Brain microvascular endothelial cell (primary cell): Measurements from ENCODE around the gene CRYL1.

Experiments used
- DNase-seq: peaks from one replicate; pipeline ENCODE4 v3.0.0-alpha.2; 2020
- H3K27ac ChIP-seq: fragments of 250-450 bp; sonication (Bioruptor Pico); 2 replicates; pipeline ENCODE4 v1.5.1; 2020; ENCODE audit warnings: mild to moderate bottlenecking, moderate library complexity
- H3K27me3 ChIP-seq: fragments of 250-450 bp; sonication (Bioruptor Pico); replicated peaks from 2 replicates; pipeline ENCODE4 v1.5.1; 2020; ENCODE audit warnings: mild to moderate bottlenecking
- H3K36me3 ChIP-seq: fragments of 250-450 bp; sonication (Bioruptor Pico); replicated peaks from 2 replicates; pipeline ENCODE4 v1.5.1; 2020; ENCODE audit warnings: mild to moderate bottlenecking
- H3K4me3 ChIP-seq: 2 replicates; pipeline ENCODE4 v1.5.1; 2011; ENCODE audit warnings: low read depth, mild to moderate bottlenecking, control low read depth, low read length, moderate library complexity
- in situ Hi-C: cut with HindIII; loops from 2 replicates; pipeline ENCODE4 v1.10.0; 2017; ENCODE audit warnings: low sequenced_read_pairs, low pct_ligation_motif_present
- TF ChIP-seq, protein P1 (sequence below): IDR thresholded peaks from 2 replicates; pipeline ENCODE4 v1.5.1; 2011; ENCODE audit warnings: low read depth, mild to moderate bottlenecking, moderate library complexity, low read length, control low read depth, inconsistent platforms; ENCODE audit errors: missing control alignments

CRYL1 gene

DNA sequence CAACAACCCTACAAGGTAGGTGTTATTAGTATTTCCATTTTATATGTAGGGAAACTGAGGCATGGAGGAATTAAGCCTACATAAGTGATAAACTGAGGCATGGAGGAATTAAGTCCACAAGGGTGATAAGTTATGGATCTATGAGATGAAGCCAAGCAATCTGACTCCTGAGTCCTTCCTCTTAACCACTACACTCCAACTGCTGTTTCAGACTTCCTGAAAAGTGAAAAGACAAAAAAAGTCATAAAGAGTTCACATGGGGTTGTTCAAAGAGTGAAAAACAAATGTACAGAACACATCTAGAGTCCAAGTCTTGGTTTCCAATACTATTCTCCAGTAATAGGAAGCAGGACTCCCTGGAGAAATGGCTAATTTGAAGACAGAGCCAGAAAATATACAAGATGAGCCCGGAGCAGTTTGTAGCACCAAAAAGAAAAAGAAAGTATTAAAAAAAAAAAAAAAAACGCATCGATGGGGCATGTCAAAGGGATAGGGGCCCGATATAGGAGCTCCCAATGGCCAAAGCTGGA is 12.1 kb downstream of the CRYL1 start:
- in situ Hi-C loops = no loop called here
- no peaks in the 10 kb centered on the region for H3K27me3 ChIP-seq
- no peak overlapping the region for H3K4me3 ChIP-seq
- no peak overlapping the region for H3K27ac ChIP-seq
- DNase-seq = no peak
- TF ChIP-seq, protein P1, sequence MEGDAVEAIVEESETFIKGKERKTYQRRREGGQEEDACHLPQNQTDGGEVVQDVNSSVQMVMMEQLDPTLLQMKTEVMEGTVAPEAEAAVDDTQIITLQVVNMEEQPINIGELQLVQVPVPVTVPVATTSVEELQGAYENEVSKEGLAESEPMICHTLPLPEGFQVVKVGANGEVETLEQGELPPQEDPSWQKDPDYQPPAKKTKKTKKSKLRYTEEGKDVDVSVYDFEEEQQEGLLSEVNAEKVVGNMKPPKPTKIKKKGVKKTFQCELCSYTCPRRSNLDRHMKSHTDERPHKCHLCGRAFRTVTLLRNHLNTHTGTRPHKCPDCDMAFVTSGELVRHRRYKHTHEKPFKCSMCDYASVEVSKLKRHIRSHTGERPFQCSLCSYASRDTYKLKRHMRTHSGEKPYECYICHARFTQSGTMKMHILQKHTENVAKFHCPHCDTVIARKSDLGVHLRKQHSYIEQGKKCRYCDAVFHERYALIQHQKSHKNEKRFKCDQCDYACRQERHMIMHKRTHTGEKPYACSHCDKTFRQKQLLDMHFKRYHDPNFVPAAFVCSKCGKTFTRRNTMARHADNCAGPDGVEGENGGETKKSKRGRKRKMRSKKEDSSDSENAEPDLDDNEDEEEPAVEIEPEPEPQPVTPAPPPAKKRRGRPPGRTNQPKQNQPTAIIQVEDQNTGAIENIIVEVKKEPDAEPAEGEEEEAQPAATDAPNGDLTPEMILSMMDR = no peak
- H3K36me3 ChIP-seq = no peaks in the 10 kb centered on the region

DNA sequence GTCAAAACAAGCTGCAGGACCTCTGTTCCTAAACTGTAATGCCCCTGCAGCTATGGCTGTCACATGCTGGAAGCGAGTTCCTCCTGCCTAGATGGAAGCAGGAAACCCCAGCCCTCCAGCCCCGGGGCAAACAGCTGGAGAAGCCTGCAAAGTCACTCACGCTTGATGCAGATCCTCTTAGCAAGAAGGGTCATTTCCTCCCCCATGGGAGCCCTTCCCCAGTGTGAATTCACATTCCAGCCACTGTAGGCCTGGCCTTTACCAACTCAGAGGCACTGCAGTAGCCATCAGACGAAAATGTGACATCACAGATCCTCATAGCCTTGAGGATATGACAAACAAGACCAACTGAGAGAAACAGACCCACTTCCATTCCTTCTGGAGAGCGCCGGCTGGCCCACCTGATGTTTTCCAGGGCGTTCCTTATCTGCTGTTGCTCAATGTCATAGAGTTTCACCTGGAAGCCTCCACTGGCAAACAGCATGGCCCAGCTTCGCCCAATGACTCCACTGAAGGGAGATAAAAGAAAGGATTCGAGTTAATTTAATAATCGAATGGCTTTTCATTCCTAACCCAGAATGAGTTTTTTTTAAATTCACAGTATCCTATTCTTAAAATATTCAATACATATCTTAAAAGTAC is 13.5 kb downstream of the CRYL1 start:
- H3K36me3 ChIP-seq = no peaks in the 10 kb centered on the region
- TF ChIP-seq, protein P1 = no peak
- in situ Hi-C loops = no loop called here
- no peak for DNase-seq
- no peak overlapping the region for H3K27ac ChIP-seq
- H3K4me3 ChIP-seq = no peak overlapping the region
- no peaks in the 10 kb centered on the region for H3K27me3 ChIP-seq

DNA sequence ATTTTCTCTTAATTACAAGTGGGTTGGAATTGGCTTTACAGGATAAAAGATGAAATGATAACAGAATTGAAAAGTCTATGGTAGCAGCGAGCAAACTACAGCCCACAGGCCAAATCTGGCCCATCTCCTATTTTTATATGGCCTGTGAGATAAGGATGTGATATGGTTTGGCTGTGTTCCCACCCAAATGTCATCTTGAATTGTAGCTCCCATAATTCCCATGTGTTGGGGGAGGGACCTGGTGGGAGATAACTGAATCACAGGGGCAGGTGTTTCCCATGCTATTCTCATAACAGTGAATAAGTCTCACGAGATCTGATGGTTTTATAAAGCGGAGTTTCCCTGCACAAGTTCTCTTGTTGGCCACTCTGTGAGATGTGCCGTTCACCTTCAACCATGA is 19.0 kb downstream of the CRYL1 start:
- Histone ChIP-seq H3K27me3 (no peaks in the 10 kb centered on the region), H3K4me3 (no peak overlapping the region), H3K27ac (no peak overlapping the region), H3K36me3 (no peaks in the 10 kb centered on the region)
- in situ Hi-C loops = no loop called here
- TF ChIP-seq, protein P1 = no peak
- no peak for DNase-seq

DNA sequence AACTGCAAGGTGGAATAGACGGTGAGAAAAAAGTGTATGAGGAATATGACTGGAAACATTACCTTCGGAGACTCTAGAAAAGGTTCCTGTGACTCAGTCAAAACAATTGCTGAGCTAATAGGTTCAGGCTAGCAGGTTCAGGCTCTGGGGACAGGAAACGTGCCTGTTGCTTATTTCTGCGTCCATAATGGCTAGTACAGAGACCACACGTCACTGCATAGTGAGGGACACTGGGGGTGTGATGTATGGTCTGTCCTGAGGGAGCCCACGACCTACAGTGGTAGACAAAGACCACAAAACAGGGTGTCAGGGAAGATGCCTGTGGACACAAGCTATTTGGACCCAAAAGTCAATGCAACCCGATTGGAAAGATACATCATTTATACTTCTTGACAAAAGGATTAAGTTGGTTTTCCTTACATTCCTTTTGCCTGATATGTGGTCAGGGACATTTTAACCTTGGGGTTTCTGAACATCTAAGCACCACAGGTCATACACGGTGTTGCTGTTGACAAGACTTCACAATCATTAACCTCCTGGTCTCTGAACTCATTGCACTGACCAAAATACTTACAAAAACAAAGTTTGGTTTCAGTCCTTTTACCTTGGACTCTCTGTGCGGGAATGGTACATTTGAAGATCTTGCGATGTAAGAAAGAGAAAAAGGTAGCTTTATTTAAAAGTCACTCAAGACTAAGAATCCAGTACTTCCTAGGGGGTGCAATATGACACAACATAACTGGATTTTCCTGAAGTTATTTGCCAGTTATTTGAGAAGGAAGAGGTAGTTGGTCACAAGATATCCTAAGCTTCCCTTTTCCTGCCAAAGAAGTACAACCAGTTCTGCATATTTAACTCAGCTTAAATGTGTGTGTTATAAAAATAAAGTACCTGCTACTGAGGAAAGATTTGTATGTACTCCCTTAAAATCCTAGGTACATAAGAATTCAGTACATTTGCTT is 20.0 kb downstream of the CRYL1 start:
- TF ChIP-seq, protein P1 = no peak
- no peaks in the 10 kb centered on the region for H3K27me3 ChIP-seq
- no peak overlapping the region for H3K4me3 ChIP-seq
- DNase-seq = no peak
- no peak overlapping the region for H3K27ac ChIP-seq
- H3K36me3 ChIP-seq = no peaks in the 10 kb centered on the region
- in situ Hi-C loops = no loop called here

DNA sequence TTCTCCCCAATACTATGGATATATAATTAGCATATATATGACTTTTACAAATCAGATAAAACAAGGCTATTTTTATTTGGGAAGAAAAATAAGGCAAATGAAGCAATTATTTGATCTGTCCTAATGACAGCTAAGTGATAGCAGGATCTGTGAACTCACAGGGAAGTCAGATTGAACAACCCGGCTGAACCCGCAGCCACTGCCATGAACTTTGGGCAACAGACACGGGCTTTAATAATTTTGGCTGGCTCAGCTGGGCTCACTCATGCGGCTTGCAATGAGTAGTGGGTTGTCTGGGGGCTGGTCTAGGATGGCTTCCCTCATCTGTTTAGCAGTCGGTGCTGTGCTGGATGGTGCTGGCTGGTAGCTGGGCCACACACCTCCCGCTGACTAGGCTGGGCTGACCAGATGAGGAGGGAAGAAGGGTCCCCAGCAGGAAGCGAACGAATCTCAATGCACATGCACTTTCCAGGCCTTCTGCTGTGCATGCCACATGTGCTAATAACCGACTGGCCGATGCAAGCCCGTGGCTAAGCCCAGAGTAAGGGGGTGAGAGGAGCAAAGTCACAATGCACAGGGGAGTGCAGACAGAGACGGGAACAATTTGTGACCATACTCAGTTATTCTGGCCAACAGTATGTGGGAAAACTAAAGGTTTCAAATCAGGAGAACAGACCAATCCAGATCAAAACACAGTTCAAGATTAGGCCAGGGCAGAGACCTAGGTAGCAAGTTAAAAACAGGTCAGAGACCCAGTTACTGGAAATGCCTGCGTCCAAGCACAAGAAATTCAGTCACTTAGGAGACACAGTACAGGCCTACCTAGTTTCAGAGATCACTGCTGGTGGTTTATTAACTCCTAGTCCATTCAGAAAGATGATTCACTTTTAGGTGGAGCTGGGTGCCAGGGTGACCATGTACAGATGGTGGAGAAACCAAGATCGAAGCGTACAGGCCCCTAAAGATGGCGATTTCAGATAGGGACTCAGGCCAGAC is 22.3 kb downstream of the CRYL1 start:
- H3K27ac ChIP-seq = no peak overlapping the region
- no peaks in the 10 kb centered on the region for H3K36me3 ChIP-seq
- DNase-seq = no peak
- TF ChIP-seq, protein P1 = no peak
- in situ Hi-C loops = no loop called here
- no peaks in the 10 kb centered on the region for H3K27me3 ChIP-seq
- H3K4me3 ChIP-seq = no peak overlapping the region
